Transverse colon (tissue), 4 donors: Measurements from ENCODE around the gene SHC1. TPM values are rescaled to one million over a fixed set of nuclear protein-coding genes. Genes with fewer than 3 reads are reported as not detected.

Experiments used
- DNase-seq: peaks from one replicate; pipeline ENCODE4 v3.0.0-alpha.2; 2019
- H3K27ac ChIP-seq, 4 donors: fragments of 200-600 bp; sonication (generic); 2 replicates each; pipeline ENCODE4 v1.5.1; 2016 to 2018; ENCODE audit warnings: inconsistent platforms in 4 of 4
- H3K27me3 ChIP-seq: fragments of 200-600 bp; sonication (generic); 2 replicates; pipeline ENCODE4 v1.5.1; 2017; ENCODE audit warnings: inconsistent platforms
- H3K36me3 ChIP-seq, 4 donors: fragments of 200-600 bp; sonication (generic); 2 replicates each; pipeline ENCODE4 v1.5.1; 2017 to 2019; ENCODE audit warnings: inconsistent platforms in 4 of 4
- H3K4me1 ChIP-seq, 4 donors: fragments of 200-600 bp; sonication (generic); 2 replicates each; pipeline ENCODE4 v1.5.1; 2017 to 2020; ENCODE audit warnings: inconsistent platforms in 4 of 4
- H3K4me3 ChIP-seq, 4 donors: fragments of 200-600 bp; sonication (generic); 1 replicate in 1 of 4; 2 replicates in 3 of 4; pipeline versions ENCODE4 v1.5.1 to v1.6.1; 2017 to 2019; ENCODE audit warnings: inconsistent platforms in 4 of 4
- H3K9me3 ChIP-seq, 2 donors: fragments of 200-600 bp; sonication (generic); 2 replicates each; pipeline ENCODE4 v1.5.1; 2017 to 2019; ENCODE audit warnings: inconsistent platforms in 2 of 2
- CTCF ChIP-seq, 5 experiments: fragments of 200-600 bp in 3 of 5; fragments of 450-650 bp in 2 of 5; sonication (generic) in 3 of 5; IDR thresholded peaks; 1 replicate in 2 of 5; 2 replicates in 3 of 5; pipeline ENCODE4 v1.5.1; 2016 to 2017; ENCODE audit warnings: antibody characterized with exemption in 5 of 5, inconsistent platforms in 3 of 5, mild to moderate bottlenecking in 2 of 5, moderate library complexity in 1 of 5
- EP300 ChIP-seq: sonication (generic); formaldehyde crosslinking; IDR thresholded peaks from one replicate; pipeline ENCODE4 v1.6.1; 2017; ENCODE audit warnings: antibody characterized with exemption, low read depth
- POLR2A ChIP-seq: fragments of 450-650 bp; IDR thresholded peaks from one replicate; pipeline ENCODE4 v1.6.1; 2016; ENCODE audit warnings: antibody characterized with exemption, mild to moderate bottlenecking, moderate library complexity
- POLR2AphosphoS5 ChIP-seq, 3 donors: sonication (generic); formaldehyde crosslinking; IDR thresholded peaks; one replicate each; pipeline ENCODE4 v1.6.1; 2016; ENCODE audit warnings: antibody characterized with exemption in 3 of 3
- WGBS, 2 donors: methylation state at CpG; one replicate each; pipeline ENCODE4 v1.1.5; 2018; ENCODE audit warnings: low coverage in 1 of 2; 5-methylcytosine and 5-hydroxymethylcytosine counted together
- in situ Hi-C, 4 donors: fragments of 200-750 bp; cut with MboI; loops; one replicate each; pipeline versions ENCODE4 v1.15.0 to v1.15.1; 2017; ENCODE audit warnings: low sequenced_read_pairs in 3 of 4, low pct_ligation_motif_present in 1 of 4, low pct_unique_long_range_greater_than_20kb in 1 of 4
- intact Hi-C: fragments of 100-400 bp; cut with DNase I; formaldehyde crosslinking; loops from one replicate; pipeline ENCODE4 v1.15.1; 2023; ENCODE audit warnings: low total_unique reads
- total RNA-seq, 4 donors: library from RNA; depleted of rRNA; stranded (reverse); fragments of >200 nt; gene quantifications; one replicate each; pipeline ENCODE4 v1.1.0, GENCODE V29; 2016

Gene SHC1
- total RNA-seq, 4 donors from 2014 or later: 71.1 to 149 (median 92.0) TPM

GRCh38 chr1:155008015-155008941 is 37.7 kb upstream of the SHC1 start:
- TF ChIP-seq POLR2AphosphoS5 (IDR thresholded peaks at IDR 0.05) (peak in 2 of 3 donors; percentile 39 to 53), POLR2A (peak; percentile 54), EP300 (no peak), CTCF (IDR thresholded peaks at IDR 0.05) (no peak)
- in situ Hi-C loops: no loop called here
- H3K27me3 ChIP-seq: no peaks in the 10 kb centered on the region
- intact Hi-C loops: no loop called here
- H3K36me3 ChIP-seq: no peaks in the 10 kb centered on the region
- no peaks in the 10 kb centered on the region for H3K9me3 ChIP-seq
- peaks cover 48 to 94% (median 87%) of the 10 kb centered on the region in 4 donors for H3K4me1 ChIP-seq
- WGBS, 2 donors: 45% methylated on average over 13 of the region's 16 CpGs; no CpG with 5 or more reads in 1 of the 2 donors
- peak; percentile 71 for DNase-seq
- peak overlapping the region; percentile 1 to 56 (median 26) for H3K4me3 ChIP-seq
- H3K27ac ChIP-seq: peak overlapping the region; percentile 96 to 100 (median 98)

GRCh38 chr1:155007251-155007828 is 36.8 kb upstream of the SHC1 start:
- H3K4me3 ChIP-seq: peak overlapping the region in 2 of 4 donors; percentile 28 to 56
- H3K27ac ChIP-seq: peak overlapping the region; percentile 96 to 100 (median 98)
- H3K9me3 ChIP-seq: no peaks in the 10 kb centered on the region
- H3K4me1 ChIP-seq: peaks cover 40 to 84% (median 78%) of the 10 kb centered on the region in 4 donors
- in situ Hi-C loops: no loop called here
- intact Hi-C loops: no loop called here
- no peaks in the 10 kb centered on the region for H3K36me3 ChIP-seq
- TF ChIP-seq POLR2A (peak; percentile 71), CTCF (IDR thresholded peaks at IDR 0.05) (peak in 2 of 5 experiments; percentile 37 to 45), POLR2AphosphoS5 (IDR thresholded peaks at IDR 0.05) (peak in 2 of 3 donors; percentile 64 to 88), EP300 (peak; percentile 82)
- no peaks in the 10 kb centered on the region for H3K27me3 ChIP-seq
- peak; percentile 91 for DNase-seq
- WGBS, 2 donors: 42% methylated on average over 6 of the region's 6 CpGs; no CpG with 5 or more reads in 1 of the 2 donors

GRCh38 chr1:155006601-155007101 is 36.1 kb upstream of the SHC1 start:
- intact Hi-C loops: no loop called here
- peak; percentile 37 for DNase-seq

More at GRCh38 chr1:155006601-155007101, 36.1 kb upstream of the SHC1 start:
- Histone ChIP-seq H3K36me3 (no peaks in the 10 kb centered on the region), H3K27ac (peak overlapping the region; percentile 96 to 100 (median 98)), H3K4me3 (peak overlapping the region in 1 of 4 donors; percentile 28), H3K27me3 (no peaks in the 10 kb centered on the region), H3K4me1 (peaks cover 36 to 78% (median 71%) of the 10 kb centered on the region in 4 donors), H3K9me3 (no peaks in the 10 kb centered on the region)
- in situ Hi-C loops: no loop called here
- TF ChIP-seq POLR2AphosphoS5 (IDR thresholded peaks at IDR 0.05) (no peak), EP300 (no peak), POLR2A (no peak), CTCF (IDR thresholded peaks at IDR 0.05) (no peak)
- WGBS, 2 donors: 26 to 28% methylated on average over 2 of the region's 2 CpGs
